ENCODE measurements around the gene DUSP2.

GRCh38 chr2:96184188-96184587 is 38.9 kb upstream of the DUSP2 start:
- TF ChIP-seq POLR2A (IDR thresholded peaks at IDR 0.05) (no peak), CTCF (IDR thresholded peaks at IDR 0.05) (no peak), EP300 (IDR thresholded peaks at IDR 0.05) (no peak)
